C4-2B (cell line): ENCODE data around the gene RFC5.
"Not testable (repeated sequence)": the region's sequence is repeated elsewhere in the genome, so short reads cannot be mapped to it uniquely, and the experiment has no call there.

Experiments used
- H3K27ac ChIP-seq: fragments of 450-650 bp; 2 replicates; pipeline ENCODE4 v1.5.1; 2017
- CTCF ChIP-seq: fragments of 450-650 bp; conservative IDR thresholded peaks from 2 replicates; pipeline ENCODE4 v1.5.1; 2017; ENCODE audit warnings: mild to moderate bottlenecking
- ZFX ChIP-seq: fragments of 450-650 bp; IDR thresholded peaks from 2 replicates; pipeline ENCODE4 v1.6.1; 2017

The RFC5 gene

DNA sequence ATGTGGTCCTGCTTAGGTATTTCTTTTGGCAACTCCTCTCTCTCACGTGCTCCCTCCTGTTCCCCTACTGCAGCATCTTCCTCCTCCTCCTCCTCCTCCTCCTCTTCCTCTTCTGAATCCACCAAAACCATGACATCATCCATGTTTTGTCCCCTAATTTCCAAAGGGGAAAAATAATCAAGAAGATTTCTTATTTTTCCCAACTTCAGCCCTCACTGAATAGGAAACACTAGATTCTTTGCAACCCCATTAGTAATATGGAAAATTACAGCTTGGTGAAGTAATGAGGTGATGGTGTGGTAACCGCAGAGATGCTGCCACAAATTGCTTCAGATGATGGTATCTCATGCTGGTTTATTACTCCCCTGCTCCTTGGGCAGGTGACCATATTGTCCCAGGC is 51.9 kb downstream of the RFC5 start:
- H3K27ac ChIP-seq = no peak overlapping the region
- TF ChIP-seq CTCF (no peak), ZFX (no peak)

GRCh38 chr12:118070650-118071049 is 54.1 kb downstream of the RFC5 start:
- H3K27ac ChIP-seq = no peak overlapping the region
- TF ChIP-seq CTCF (no peak), ZFX (no peak)

- no peak overlapping the region for H3K27ac ChIP-seq
- no peak for TF ChIP-seq ZFX
Measured at GRCh38 chr12:118073768-118074167, 57.3 kb downstream of the RFC5 start.

GRCh38 chr12:118081521-118081920 is 65.0 kb downstream of the RFC5 start:
- H3K27ac ChIP-seq = not testable (repeated sequence)
